Fibroblast of lung (primary cell): ENCODE results near the gene FN3K.
"Not testable (repeated sequence)": the region's sequence is repeated elsewhere in the genome, so short reads cannot be mapped to it uniquely, and the experiment has no call there.

Experiments used
- EZH2 ChIP-seq: IDR thresholded peaks from 2 replicates; pipeline ENCODE4 v1.5.1; 2012; ENCODE audit warnings: low read length, control low read depth, mild to moderate bottlenecking; ENCODE audit errors: missing control alignments
- TF ChIP-seq, protein P1 (sequence below), 2 donors: IDR thresholded peaks in 1 of 2; conservative IDR thresholded peaks in 1 of 2; 1 replicate in 1 of 2; 2 replicates in 1 of 2; pipeline ENCODE4 v1.5.1; 2011 to 2012; ENCODE audit warnings: low read length in 2 of 2, control low read depth in 1 of 2, inconsistent platforms in 1 of 2, low read depth in 1 of 2, mild to moderate bottlenecking in 1 of 2

DNA sequence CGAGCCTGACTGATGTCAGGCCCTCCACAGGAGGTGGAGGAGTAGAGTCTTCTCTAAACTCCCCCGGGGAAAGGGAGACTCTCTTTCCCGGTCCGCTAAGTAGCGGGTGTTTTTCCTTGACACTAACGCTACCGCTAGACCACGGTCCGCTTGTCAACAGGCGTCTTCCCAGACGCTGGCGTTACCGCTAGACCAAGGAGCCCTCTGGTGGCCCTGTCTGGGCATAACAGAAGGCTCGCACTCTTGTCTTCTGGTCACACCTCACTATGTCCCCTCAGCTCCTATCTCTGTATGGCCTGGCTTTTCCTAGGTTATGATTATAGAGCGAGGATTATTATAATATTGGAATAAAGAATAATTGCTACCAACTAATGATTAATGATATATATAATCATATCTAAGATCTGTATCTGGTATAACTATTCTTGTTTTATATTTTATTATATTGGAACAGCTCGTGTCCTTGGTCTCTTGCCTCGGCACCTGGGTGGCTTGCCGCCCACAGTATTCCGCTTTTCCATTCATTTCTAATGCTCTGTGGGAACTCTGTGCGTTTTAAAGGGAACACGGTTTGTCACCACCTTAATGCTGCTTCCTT lies 42.5 kb downstream of the FN3K start:
- not testable (repeated sequence) for TF ChIP-seq EZH2
- TF ChIP-seq, protein P1, sequence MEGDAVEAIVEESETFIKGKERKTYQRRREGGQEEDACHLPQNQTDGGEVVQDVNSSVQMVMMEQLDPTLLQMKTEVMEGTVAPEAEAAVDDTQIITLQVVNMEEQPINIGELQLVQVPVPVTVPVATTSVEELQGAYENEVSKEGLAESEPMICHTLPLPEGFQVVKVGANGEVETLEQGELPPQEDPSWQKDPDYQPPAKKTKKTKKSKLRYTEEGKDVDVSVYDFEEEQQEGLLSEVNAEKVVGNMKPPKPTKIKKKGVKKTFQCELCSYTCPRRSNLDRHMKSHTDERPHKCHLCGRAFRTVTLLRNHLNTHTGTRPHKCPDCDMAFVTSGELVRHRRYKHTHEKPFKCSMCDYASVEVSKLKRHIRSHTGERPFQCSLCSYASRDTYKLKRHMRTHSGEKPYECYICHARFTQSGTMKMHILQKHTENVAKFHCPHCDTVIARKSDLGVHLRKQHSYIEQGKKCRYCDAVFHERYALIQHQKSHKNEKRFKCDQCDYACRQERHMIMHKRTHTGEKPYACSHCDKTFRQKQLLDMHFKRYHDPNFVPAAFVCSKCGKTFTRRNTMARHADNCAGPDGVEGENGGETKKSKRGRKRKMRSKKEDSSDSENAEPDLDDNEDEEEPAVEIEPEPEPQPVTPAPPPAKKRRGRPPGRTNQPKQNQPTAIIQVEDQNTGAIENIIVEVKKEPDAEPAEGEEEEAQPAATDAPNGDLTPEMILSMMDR (conservative IDR thresholded peaks at IDR 0.05 in 1 of 2, IDR thresholded peaks at IDR 0.05 in 1 of 2; ENCODE audit: low read depth in 1 of 2, low read length in 2 of 2) = peak in 1 of 2 donors; percentile 16
